Activated gamma-delta T cell (primary cell): ENCODE data around the gene ARPC3.
"Not testable (repeated sequence)": the region's sequence is repeated elsewhere in the genome, so short reads cannot be mapped to it uniquely, and the experiment has no call there.

Source experiments
- DNase-seq: peaks from one replicate; lab custom pipeline; 2025; lab: John Stamatoyannopoulos, UW
- total RNA-seq, 2 donors: gene quantifications; one replicate each; lab custom pipeline; 2026; lab: John Stamatoyannopoulos, UW

ARPC3 gene
- total RNA-seq: 146 to 160 reads per million in 2 donors

DNA sequence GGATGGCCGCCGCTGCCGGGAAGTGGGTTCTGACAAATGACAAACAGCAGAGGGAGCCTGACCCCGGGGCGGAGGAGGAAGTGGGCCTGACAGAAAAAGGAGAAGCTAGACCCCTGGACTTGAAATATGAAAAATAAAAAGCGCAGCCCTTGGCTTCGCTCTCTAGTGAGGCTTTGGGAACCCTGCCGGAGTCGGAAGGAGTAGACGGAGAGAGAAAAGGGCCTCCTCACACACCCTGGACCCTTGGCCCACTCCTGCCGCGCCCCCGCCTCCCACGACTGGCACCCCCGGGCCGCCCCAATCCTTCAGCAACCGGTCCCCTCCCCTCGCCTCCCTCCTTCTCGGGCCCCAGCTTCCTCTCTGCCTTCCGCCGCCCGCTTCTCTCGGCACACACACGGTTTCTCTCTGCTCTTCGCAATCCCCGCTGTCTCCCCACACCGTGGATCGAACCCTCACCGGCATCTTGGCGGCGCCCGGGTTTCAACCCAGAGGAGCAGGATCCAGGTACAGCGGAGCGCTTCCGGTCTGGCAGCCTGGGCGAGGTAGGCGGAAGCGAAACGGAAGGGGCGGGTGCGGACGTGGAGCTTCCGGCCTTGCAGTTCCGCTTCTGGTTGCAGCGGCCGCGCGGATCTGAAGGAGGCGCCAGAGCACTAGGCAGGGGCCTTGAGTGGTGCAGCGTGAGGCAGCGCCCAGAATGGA lies at the start of gene ARPC3:
ARPC3 (minus strand) TSS at position 539 of the 699 bp plus-strand sequence; CDS start at position 462, 77 bp downstream.
- DNase-seq: peak; percentile 88

DNA sequence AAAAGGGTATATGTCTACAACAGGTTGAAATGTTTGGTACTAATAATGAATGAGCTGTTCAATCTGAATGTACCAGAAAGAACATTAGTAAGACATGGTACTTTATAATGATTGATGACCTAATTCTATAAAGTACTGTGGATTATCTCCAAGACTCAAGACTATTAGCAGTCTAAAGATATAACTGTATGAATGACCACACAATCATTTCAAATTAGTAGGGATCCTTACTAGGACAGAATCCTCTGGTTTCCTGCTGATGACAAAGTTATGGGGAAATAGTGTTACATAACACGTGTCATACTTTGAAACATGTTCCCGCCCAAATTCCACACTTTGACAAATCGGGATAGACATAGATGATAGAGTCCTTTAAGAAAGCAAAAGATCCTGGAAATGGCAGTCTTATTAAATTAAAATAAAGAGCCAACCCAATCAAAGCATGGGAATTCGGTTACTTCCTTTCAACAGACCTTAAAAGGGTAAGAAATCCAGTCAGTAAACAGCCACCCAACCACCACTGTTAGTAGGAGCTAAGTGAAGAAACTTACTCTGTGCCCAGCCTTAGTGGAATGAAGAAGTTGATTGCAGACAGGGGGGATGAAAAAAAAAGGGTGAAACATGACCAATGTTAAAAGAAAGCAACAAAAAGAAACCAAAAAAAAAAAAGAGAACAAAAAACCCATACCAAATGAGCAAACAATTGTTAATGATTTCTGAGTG lies 49.0 kb upstream of the ARPC3 start:
- no peak for DNase-seq

DNA sequence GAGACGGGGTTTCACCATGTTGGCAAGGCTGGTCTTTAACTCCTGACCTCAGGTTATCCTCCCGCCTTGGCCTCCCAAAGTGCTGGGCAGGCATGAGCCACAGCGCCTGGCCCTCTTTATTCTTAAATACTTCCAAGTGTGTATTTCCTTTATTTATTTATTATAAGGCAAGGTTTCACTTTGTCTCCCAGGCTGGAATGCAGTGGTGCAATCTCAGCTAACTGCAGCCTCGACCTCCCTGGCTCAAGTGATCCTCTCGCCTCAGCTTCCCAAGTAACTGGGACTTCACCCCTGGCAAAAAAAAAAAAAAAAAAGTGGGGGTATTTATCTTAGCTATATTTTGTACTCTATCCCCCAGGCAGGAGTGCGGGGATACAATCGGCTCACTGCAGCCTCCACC lies 25.3 kb upstream of the ARPC3 start:
- no peak for DNase-seq

DNA sequence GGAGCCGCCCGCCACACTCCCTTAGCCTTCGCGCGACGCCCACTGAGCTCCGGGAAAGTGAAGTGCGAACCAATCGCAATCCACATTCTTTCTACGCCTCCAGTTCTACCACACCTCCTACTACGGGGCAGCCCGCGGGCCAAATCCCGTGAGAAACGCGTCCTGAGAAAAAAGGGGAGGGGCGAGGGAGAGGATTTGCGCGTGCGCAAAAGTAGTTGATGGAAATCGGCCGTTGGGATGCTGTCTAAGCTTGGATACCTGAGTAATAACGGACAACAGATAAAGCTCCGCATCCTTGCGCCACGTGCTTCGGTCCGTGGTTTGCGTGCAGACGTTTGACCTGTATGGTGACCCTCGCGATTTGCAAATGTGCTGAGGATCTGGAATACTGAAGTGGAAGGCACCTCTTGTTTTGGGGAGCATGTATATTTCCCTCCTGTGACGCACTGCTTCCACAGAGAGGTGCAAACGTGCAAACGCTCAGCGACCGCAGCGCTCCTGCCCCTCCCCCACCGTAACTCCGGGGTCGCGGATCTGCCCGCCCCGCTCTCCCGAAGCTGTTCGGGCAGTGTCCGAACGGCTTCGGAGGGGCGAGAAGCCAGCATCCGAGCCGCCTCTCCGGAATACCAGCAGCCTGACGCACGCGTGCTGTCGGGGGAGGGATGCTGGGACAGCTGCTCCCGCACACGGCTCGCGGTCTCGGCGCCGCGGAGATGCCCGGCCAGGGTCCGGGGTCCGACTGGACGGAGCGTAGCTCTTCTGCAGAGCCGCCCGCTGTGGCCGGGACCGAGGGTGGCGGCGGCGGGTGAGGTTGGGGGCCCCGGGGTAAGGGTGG lies 18.3 kb upstream of the ARPC3 start, which contains the start of the genes FAM216A and GPN3:
FAM216A (plus strand) TSS at position 632 of the 835 bp plus-strand sequence; CDS start at position 663, 31 bp downstream.
GPN3 (minus strand) TSS at position 44 of the 835 bp plus-strand sequence. CDS start 54 bp downstream, outside the sequence.
- DNase-seq: peak; percentile 82

DNA sequence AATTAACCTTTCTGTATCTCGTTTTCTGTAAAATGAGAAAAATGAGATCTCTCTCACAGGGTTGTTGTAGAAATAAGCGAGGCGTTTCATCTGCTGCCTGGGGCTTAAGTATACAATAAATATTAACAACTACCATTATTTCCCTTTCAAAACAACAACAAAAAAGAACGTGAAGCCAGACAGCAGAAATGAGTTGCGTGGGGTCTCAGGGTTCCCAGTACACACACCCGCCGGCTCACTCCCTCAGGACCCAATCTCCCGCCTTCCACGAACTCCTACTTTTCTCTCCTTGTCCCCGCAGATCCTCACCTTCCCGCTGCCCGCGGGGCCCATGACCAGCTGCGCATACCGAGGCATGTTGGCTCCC lies 17.7 kb upstream of the ARPC3 start:
- no peak for DNase-seq

DNA sequence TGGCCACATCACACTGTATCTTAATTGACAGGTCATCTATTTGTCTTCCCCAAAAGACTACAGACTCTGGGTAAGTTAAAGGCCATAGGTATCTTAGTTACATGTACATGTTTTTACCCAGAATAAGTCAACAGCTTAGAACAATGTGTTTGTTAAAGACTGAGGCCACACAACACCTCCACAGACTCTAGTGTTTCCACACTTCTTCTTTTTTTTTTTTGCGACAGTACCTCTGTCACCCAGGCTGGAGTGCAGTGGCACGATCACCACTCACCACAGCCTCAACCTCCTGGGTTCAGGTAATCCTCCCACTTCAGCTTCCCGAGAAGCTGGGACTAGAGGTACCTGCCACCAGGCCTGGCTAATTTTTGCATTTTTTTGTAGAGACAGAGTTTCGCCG lies 16.7 kb upstream of the ARPC3 start:
- DNase-seq: no peak

DNA sequence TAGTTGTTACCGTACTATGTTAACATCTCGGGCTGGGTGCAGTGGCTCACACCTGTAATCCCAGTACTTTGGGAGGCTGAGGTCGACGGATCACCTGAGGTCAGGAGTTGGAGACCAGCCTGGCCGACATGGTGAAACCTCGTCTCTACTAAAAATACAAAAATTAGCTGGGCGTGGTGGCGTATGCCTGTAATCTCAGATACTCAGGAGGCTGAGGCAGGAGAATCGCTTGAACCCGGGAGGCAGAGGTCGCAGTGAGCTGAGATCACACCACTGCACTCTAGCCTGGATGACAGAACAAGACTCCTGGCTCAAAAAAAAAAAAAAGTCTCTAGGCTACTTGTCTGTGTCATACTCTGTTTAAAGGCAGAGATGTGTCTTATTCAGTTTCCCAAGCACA lies 15.6 kb upstream of the ARPC3 start:
- DNase-seq: not testable (repeated sequence)

DNA sequence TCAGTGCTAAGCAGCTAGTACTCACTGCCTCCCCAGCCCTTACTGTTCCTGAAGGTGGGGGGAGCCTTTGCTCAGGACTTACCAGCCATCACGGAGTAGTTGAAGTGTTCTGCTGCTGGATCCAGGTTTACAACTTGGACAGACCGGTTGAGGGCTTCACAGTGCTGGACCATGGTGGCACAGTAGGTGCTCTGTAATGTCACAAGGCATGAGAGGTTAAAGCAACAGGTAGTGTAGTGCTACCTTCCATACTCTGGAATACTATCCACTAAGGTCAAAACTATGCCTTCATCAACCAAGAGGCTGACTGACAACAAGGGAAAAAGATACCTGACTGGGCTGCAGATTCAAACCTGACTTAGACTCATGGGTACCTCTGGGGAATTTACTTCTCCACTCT lies 14.9 kb upstream of the ARPC3 start:
- no peak for DNase-seq

DNA sequence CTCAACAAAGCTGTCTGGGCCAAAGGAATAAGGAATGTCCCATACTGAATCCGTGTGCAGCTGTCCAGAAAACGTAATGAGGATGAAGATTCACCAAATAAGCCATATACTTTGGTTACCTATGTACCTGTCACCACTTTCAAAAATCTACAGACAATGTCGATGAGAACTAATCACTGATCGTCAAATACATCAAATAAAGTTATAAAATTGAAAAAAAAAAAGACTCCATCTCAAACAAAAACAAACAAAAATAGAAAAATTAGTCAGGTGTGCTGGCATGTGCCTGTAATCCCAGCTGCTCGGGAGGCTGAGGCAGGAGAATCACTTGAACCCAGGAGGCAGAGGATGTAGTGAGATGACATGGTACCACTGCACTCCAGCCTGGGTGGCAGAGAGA lies 11.1 kb upstream of the ARPC3 start:
- not testable (repeated sequence) for DNase-seq

DNA sequence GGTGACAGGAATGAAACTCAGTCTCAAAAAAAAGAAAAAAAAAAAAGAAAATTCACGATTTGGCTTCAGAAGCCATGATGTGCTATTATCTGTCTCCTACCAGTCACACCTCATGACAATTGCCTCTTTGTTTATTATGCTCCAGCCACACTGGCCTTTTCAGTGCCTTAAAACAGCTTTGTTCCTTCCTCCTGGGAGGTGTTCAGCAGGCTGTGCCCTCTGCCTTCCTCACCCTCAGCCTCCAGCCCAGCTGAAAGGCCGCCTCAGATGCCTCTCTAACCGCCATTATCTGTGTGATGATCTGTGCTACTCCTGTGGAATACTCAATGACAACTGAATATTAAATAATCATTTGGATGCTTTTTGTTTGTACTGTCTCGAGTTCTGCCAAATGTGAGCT lies 8.6 kb upstream of the ARPC3 start:
- no peak for DNase-seq

DNA sequence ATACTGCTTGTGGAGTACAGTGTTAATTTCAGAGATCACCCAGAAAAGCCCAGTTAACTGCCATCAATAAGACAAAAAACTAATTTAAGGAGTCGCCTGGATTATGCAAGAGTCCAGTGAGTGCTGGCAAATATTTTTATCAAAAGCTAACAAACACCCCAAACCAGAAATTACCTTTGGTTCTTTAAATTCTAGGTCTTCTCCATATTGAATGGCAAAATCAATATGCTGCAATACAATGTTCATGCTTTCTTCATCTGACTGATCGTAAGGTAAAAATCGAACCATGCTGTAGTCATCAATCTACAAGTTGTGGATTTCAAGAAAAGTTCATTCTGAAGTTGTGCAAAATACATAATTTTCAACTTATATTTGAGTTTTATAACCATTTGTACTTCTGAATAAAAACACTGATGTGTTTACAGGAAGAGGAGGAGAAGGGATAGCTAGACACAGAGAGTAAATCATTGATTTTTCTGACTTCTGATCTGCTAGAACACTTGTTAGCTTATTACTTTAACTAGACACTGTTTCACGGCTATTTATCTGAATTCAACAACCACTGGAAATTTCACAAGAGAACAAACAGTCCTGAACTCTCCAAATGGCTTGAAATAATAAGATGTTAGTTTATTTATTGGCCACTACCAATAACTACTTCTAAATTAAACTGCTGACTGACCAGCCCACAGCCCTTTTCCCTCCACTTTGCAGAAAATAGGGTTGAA lies 3.6 kb upstream of the ARPC3 start:
- DNase-seq: no peak

DNA sequence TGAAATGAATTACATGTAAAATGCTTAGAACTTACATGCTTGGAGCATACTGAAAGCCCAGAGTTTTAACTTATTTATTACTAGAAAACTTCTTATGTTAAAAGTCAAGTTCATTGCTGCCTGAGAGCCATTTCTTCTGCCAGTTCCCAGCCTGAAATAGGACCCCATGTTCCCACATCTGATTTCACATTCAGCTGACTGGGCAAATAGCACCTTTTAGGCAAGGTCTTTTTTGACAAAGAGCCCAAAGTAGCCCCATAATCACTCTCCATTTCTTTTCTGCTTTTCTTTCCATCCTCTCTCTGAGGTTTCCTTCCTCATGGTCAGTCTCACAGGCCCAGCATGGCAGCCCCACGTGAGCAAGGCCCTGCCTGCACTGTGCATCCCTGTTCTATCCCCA lies 1.1 kb upstream of the ARPC3 start:
- DNase-seq: no peak

DNA sequence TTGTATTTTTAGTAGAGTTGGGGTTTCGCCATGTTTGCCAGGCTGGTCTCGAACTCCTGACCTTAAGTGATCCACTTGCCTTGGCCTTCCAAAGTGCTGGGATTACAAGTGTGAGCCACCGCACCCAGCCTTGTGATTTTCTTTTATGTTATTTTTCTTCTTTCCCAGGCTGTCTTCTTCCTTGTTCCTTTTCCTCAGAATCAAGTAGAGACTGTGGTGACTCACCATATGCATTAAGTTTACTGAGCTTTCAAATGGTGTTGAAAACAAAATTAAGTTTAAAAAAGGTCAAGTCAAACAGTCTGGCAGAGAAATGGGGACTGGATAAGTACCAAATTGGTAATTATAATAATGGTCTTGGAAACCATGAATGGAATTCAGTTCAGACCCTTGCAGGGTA lies 5.7 kb downstream of the ARPC3 start:
- no peak for DNase-seq

DNA sequence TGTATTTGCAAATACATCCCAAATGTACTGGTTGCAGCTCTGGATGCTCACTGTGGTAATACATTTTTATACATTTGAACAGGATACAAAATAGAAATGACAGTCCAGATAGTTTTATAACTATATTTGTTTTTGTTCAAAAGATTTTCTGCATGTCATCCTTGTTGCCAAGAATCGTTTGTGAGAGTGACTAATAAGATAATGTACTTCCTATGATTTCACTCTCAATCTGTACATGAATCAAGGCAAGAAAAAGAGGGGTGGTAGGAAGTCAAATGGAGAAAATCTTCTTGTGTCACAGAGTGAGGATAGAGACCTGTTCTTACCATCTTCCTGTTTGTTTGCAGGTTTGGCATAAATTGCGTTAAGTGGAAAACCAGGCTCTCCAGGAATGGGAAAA lies 13.9 kb downstream of the ARPC3 start:
- DNase-seq: no peak

DNA sequence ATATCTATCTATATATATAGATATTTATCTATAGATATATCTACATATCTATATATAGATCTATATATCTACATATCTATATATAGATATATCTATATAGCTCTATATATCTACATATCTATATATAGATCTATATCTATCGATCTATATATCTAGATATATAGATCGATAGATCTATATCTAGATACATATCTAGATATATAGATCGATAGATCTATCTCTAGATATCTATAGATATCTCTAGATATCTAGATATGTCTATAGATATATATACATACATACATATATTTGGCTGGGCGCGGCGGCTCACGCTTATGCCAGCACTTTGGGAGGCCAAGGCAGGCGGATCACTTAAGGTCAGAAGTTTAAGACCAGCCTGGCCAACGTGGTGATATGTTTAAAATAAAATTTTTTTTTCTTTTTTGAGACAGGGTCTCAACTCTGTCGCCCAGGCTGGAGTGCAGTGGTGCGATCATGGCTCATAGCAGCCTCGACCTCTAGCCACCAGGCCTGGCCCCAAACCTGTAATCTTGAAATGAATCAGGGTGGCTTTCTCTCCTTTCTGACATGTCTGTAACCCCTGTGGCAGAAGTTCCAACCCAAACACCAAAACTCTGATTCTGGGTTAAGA lies 18.1 kb downstream of the ARPC3 start:
- no peak for DNase-seq

DNA sequence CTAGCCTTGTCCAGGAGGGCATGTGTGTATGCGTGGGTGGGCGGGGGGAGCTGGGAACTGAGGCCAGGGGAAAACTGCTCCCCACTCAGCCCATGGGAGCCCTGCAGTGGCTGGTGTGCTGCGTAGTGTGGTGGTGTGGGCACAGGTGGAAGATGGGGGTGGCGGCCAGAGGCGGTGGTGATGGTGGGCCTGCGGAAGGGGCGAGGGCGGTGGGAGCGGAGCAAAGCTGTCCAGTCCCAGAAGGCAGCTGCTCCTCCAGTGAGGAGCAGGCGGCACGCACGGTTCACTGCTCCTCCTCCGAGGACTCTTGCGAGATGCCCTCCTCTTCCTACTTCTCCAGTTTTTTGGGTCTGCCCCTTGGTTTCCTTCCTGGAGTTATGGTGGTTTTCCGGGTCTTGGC lies 20.5 kb downstream of the ARPC3 start:
- not testable (repeated sequence) for DNase-seq

DNA sequence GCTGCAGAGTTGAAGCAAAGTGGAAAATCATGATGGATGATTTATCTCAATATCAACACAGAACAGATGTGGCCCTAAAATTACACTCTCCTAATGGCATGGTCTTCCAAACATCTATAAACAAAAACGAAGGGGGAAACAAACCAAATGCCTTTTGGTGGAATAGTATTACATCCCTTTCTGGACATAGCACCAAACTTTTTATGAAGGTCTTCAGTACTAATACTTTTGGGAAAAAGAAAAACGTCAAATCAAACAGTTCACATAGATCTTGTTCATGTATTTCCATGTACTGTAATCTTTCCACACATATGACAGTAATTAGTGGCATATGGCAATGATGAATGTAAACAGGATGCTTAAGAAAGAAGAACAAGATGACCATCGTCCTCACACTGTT lies 23.7 kb downstream of the ARPC3 start:
- DNase-seq: no peak

DNA sequence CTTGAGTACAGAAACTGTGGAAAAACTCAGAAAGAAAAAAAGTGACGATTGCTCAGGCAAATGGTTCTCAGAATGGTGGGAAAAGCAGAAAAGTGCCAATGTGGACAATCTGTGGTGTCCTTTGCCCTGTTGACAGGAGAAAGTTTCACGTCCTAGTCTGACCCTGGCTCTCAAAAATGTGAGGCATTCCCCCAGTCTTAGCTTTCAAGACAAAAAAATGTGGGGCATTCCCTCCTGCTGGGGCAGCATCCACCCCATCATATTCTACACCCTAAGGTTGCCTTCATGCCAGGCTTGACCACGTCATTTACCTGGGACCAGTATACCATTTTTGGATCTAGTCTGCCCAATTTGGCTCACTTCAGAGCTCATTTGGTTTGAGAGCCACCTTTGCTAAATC lies 25.9 kb downstream of the ARPC3 start:
- no peak for DNase-seq

DNA sequence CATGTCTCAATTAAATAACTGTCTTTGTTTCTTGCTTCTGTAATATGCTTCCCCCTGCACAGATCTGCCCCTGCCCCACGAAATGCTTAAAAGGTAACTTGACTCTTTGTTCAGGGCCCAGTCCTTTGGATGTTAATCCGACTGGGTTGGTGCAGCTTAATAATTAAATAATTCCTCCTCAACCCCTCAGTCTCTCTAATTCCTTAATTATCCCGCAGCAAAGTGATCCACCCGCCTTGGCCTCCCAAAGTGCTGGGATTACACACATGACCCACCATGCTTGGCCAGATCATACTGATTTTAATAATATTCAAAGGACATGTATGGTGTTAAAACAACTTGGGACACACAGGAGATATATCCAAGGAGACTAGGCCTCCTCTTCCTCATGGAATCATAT lies 28.4 kb downstream of the ARPC3 start:
- DNase-seq: no peak

DNA sequence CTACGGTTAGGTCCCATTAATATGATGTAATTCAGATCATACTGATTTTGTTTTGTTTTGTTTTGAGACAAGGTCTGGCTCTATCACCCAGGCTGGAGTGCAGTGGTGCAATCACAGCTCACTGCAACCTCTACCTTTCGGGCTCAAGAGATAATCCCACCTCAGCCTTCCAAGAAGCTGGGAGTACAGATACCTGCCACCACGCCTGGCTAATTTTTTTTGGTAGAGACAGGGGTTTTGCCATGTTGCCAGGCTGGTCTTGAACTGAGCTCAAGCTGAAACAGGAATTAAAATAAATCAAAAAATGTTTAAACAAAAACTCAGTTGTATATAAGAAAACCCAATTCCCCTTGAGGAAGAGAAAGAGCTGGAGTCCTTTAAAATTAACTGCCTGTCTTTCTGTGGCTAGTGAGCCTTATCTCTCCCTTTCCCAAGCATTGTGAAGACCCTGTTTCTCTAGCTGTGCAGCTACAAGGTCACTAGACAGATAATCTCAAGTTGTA lies 28.9 kb downstream of the ARPC3 start:
- DNase-seq: no peak

DNA sequence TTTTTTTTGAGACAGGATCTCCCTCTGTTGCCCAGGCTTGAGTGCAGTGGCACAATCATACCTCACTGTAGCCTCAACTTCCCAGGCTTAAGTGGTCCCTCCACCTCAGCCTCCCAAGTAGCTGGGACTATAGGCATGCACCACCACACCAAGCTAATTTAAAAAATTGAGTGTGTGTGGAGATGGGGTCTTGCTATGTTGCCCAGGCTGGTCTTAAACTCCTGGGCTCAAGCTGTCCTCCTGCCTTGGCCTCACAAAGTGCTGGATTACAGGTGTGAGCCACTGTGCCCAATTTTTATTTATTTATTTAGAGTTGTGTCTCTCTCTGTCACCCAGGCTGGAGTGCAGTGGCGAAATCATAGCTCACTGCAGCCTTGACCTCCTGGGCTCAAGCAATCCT lies 29.5 kb downstream of the ARPC3 start:
- DNase-seq: not testable (repeated sequence)
